NCI-H82 treated with DMSO at 0.1 percent for 48 hours (cell line): Measurements from ENCODE around the gene ADAMTS17.

Experiments used
- DNase-seq: peaks from one replicate; lab custom pipeline; 2025; ENCODE audit not compliant: unreplicated experiment; lab: John Stamatoyannopoulos, UW

ADAMTS17 gene

GRCh38 chr15:100310513-100311153 lies 31.1 kb downstream of the ADAMTS17 start:
- no peak for DNase-seq

DNA sequence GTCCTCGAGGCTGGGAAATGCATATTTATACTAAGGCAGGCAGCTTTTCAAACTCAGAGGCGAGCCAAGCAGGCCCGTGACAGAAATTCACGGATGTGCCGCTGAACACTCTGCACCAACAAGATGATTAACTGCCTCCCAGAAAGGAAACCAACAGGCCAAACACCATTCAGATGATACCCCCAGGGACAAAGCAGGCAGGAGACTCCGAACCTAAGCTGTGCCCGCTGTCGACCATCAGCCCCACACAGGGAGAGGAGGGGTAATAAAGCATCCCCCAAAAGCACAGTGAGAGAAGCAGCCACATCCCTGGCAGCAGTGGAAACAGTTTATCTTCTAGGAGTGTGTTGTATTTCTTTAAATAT lies 31.8 kb downstream of the ADAMTS17 start:
- DNase-seq, result no peak

GRCh38 chr15:100309109-100310040 lies 32.4 kb downstream of the ADAMTS17 start:
- DNase-seq, result no peak

DNA sequence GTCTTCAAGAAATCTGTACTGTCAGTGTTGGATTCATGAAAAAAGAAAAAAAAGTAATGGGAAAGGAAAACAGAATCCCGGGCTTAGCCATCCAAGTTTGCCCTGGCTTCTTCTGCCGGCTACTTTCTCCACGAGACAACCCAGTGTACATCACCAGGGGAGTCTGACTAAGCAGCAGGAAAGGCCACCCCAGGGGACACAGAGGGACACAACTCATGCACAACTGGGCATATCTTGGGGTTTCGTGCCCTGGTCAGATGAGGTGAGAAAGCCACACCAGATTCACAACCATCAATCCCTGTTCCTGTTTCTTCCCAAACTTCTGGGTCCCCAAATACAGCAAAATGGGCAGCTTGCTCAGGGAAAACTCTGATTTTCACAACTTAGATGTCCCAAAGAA lies 33.2 kb downstream of the ADAMTS17 start:
- DNase-seq, result no peak

DNA sequence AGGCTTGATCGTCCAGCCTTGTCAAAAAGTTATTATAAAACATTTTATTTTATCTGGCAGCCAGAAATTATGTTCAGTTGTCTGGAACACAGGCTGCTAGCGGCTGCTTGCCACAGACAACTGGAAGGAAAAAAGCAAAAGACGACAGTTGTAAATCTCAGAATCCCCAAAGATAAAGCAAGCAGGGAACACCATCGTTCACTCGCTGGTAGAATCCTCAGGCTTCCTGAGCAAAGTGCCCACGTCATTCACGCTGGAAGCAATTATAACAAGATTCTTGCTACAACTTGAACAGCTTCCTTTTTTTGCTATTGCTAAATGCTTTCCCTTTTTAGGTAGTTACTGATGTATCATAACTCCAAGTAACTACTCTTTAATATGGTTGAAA lies 33.6 kb downstream of the ADAMTS17 start:
- DNase-seq, result no peak

GRCh38 chr15:100307241-100308212 lies 34.2 kb downstream of the ADAMTS17 start:
- no peak for DNase-seq

- DNase-seq, result no peak
These were observed 35.7 kb downstream of the ADAMTS17 start for GRCh38 chr15:100306098-100306497.

DNA sequence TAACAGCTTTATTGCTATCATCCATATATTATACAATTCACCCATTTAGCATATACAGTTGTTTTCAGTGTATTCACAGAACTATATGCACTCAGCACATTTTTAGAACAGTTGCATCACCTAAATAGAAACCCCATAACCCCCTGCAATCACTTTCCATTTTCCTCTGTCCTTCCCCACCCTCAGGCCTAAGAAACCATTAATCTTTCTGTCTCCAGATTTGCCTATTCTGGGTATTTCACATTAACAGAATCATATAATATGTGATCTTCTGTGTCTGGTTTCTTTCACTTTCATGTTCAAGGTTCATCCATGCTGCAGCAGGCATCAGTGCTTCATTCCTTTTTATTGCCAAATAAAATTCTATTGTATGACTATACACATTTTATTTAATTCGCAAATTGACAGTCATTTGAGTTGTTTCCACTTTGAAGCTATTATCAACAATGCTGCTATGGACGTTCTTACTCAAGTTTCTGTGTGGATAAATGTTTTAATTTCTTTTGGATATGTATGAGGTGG lies 39.8 kb downstream of the ADAMTS17 start:
- no peak for DNase-seq

DNA sequence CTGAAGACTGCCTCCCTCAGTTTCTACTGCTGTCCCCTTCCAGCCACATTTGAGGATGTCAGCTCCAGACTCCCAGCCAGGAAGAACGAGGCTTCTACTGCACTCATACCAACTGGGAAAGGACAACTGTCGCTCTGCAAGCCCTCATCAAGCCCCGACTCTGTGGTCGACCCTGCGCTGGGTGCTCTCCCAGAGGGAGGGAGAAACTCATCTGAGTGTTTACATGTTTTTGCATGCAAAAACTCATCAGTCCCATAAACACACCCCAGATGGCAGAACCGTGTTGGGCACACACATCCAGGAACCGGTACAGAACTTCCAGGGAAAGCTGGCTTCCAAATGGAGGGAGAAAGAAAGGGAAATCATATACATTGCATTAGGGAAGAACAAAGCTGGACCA lies 43.5 kb downstream of the ADAMTS17 start:
- DNase-seq, result no peak

DNA sequence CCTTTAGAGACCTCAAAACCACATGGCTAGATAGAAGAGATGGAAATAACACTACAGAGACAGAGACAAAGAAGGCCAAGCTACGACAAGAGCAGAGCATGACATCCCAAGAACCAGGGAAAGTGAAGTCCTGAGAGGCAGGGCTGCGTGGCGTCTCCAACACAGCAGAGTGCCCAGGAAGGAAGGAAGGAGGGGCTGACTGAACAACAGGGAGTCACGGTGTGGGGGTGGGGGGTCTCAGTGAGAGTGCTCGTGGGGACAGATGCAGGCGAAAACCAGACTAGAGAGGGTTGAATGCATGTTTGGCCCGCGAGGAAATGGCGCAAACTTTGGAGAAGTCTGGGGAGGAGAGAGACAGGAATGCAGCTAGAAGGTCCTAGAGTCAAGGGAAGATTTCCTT lies 44.0 kb downstream of the ADAMTS17 start:
- no peak for DNase-seq

DNA sequence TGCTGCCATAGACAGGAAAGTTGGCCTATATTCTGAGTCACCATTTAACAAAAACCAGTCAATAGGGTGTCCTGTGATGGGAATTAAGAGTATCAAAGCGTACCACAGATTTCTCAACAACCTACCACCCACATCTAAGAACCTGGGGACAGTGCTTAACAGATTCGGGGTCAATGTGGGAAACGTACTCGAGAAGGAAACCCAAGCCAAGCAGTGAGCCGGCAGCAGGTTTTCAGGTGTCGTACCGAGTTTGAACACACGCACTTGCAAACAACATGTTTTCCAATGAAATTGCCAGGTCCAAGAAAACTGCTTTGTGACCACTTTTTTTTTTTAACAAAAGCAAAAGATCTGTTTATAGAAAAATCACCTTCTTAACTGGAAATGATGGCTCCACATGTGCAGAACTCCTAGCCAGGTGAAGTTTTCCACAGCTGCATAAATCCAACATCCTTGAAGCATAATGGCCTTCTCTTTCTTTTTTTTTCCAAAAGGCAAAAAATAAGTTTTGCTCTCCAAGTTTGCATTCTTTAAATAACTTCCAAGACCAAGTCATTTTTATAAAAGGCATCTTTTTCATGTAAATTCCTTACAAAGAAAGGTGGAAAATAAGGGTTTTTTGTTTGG lies 45.7 kb downstream of the ADAMTS17 start:
- no peak for DNase-seq

GRCh38 chr15:100292010-100292409 lies 49.8 kb downstream of the ADAMTS17 start:
- no peak for DNase-seq

GRCh38 chr15:100291106-100291505 lies 50.7 kb downstream of the ADAMTS17 start:
- no peak for DNase-seq

DNA sequence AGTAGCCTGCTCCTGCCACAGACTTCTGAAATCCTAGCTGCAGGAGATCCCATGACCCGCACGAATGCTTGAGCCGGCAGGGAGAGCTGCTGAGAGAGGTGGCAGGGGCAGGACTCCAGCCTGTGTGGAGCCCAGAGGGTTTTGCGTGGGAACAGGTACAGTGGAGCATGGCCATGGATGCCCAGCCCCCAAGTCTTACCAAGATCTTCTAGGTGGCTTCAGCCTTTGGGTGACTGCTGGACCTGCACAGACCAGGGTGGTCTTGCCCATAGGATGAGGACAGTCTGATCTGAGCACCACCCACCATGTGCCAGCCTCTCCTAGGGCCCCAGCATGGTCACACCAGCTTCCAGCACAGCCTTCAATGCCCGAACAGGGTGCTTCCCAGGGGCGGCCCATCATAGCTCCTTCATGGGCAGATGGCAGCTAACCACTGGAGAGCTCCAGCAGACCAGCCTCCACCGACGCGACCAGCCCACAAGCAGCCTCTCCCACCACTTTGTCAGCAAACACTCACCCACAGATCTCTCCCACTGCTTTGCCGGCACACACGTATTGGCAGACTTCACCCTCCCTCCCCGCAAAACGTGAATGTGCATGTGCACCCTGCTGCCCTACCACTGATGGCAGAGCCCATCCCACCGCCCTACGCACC lies 56.0 kb downstream of the ADAMTS17 start:
- DNase-seq, result no peak

DNA sequence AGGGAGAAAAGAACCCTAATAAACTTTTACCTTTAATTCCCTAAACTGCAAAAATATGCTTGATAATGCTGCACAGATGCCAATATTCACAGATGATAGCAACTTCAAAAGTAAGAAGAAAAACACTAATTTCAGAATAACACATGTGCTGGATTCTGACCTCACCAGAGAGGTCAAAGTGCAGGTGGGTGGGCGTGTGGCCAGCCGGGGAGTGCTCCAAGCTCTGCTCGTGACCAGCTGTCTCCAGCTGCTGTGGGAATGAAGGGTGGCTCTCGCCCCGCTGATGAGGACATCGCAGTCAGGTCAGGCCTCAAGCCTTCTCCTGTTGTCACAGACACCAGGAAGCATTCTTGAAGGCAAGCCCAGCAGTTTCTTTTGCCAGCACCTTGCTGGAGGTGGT lies 57.1 kb downstream of the ADAMTS17 start:
- DNase-seq, result no peak

DNA sequence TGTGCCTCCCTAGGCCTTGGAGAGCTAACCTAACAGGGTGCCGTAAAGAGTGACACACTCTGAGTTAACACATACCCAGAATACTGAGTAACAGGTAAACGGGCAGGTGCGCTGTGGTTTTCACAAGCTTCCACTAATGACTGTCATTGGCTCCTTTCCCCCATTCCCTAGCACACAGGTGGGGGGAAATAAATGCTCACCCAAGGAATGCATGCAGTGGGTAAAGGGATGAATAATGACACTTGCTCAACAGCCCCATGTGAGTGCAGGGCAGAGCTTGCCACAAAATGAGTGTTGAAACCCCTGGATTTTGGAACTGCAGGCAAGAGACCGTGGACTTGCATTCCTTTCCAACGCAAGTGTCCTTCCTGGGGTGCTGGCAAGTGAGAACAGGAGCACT lies 57.6 kb downstream of the ADAMTS17 start:
- no peak for DNase-seq

DNA sequence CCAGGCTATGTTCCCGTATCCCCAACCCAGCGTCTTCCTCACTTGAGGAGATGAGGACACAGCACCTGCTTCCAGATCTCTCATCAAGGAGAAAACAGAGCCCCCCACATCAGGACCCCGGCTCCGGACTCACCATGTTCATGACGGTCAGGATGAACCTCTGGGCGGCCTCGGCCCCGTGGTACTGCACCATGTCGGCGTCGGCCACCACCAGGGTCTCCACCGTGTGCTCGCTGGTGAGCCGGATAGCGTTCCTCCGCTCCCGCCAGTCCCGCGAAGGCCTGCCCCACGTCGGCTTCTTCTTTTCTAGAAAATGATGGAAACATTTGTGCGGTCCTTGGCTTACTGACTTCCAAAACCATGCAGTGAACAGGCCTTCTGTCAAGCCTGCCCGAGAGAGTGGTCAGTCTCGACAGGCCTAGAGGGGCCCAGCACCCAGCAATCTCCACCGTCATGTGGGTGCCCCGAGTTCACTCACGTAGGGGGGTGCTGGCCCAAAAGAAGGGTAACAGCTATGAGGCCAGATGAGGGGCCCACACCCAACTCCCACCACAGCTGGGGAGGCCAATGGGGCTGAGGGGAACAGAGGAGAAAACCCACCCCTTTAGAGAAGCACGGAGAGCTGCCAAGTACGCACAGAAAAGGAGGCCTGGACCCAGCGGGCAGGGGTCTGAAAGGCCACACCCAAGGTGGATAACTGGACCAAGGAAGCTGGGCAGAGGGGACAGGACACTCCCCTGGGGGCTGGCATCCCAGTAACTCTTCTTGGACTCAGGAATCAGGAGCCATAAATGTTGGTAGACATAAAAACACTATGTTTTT lies 60.5 kb downstream of the ADAMTS17 start:
- DNase-seq, result no peak

GRCh38 chr15:100279849-100280248 lies 61.9 kb downstream of the ADAMTS17 start:
- DNase-seq, result no peak

DNA sequence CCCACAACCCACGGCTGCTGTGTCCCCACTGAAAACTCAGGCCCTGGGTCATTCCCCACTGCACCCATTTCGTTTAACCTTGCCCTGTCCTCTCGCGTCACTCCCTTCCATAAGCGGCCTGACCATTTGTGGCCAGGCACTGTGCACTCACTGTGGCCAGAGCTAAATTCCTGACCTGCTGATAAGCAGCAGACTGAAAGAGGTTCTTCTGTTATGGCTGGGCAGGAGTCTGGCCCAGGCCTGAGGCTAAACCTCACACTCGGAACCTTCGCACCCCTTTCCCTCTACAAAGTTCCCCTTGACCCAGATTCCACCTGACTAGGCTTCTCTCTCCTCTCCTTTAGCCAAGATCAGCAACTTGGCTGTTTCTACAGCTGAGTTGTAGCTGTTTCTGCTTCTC lies 62.3 kb downstream of the ADAMTS17 start:
- no peak for DNase-seq
